Kasumi-1 (cell line): ENCODE results near the gene MRPL40.

Experiments
- DNase-seq, 2 experiments: peaks; one replicate each; lab custom pipeline; 2025; lab: John Stamatoyannopoulos, UW

Gene MRPL40

GRCh38 chr22:19480789-19481188 lies 48.4 kb downstream of the MRPL40 start:
- DNase-seq, result no peak

- no peak for DNase-seq
These were observed 50.0 kb downstream of the MRPL40 start for GRCh38 chr22:19482297-19482696.

- DNase-seq, result no peak
These were observed 51.3 kb downstream of the MRPL40 start for GRCh38 chr22:19483481-19484244.
